LNCAP (cell line): ENCODE measurements around the gene BZW1.

ENCODE experiments used
- TF ChIP-seq, protein P1 (sequence below): fragments of 450-650 bp; IDR thresholded peaks from 2 replicates; pipeline ENCODE4 v1.5.1; 2017; ENCODE audit warnings: mild to moderate bottlenecking

BZW1 gene

DNA sequence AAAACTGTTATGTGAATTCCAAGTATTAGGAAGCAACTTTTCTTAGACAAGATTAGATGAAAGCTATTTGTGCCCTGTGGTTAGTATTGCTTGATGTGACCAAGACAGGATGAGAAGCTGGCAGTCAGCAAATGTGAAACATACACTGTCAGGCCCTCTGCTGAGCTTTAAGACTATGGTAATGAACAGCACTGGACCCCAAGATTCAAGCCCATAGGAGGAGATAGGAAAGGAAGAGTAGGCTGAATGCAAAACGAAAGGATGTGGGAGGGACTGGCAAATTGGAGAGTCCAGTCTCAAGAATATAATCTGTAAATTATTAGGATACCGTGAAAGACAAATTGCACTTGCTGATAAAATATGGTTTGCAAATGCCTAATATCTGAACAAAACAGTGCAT, 16.4 kb downstream of the BZW1 start:
- TF ChIP-seq, protein P1, sequence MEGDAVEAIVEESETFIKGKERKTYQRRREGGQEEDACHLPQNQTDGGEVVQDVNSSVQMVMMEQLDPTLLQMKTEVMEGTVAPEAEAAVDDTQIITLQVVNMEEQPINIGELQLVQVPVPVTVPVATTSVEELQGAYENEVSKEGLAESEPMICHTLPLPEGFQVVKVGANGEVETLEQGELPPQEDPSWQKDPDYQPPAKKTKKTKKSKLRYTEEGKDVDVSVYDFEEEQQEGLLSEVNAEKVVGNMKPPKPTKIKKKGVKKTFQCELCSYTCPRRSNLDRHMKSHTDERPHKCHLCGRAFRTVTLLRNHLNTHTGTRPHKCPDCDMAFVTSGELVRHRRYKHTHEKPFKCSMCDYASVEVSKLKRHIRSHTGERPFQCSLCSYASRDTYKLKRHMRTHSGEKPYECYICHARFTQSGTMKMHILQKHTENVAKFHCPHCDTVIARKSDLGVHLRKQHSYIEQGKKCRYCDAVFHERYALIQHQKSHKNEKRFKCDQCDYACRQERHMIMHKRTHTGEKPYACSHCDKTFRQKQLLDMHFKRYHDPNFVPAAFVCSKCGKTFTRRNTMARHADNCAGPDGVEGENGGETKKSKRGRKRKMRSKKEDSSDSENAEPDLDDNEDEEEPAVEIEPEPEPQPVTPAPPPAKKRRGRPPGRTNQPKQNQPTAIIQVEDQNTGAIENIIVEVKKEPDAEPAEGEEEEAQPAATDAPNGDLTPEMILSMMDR: no peak

DNA sequence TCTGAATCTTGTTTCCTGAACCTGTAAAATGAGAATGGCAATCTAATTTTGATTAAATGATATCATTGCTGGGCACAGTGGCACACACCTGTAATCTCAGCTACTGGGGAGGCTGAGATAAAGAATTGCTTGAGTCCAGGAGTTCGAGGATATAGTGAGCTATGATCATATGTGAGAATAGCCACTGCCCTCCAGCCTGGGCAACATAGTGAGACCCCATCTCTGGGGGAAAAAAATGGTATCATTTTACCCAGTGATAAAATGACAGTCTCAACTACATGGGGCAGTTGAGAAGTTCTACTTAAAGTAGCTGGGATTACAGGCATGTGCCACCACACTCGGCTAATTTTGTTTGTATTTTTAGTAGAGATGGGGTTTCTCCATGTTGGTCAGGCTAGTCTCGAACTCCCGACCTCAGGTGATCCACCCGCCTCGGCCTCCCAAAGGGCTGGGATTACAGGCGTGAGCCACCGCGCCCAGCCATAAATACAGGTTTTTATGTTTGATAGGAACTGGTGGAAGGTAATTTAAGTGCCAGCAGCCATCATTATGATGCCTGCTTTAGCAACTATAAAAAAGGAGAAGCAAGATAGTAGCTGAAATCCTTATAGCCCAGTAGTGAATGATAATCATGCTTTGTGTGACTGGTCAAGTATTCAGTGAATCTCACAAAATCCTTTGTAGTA, 17.0 kb downstream of the BZW1 start:
- TF ChIP-seq, protein P1: no peak

DNA sequence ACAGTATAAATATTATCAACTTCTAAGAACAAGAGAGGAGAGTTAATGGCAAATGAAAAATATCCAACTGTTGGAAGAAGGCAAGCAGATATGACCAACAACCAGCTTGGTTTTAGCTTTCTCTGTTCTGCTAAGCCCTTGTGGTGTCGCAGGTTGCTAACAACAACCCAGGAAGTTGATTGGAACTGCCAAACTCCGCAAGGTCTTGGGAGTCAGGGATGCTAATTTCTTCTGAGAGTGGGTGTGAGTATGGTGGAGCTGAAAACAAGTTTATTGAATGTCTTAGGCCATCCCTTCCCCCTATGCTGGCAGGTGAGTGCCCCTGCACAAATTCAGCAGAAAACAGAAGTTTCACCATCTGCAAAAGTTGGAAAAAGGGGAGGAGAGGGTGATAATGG, 17.5 kb downstream of the BZW1 start:
- TF ChIP-seq, protein P1: no peak

DNA sequence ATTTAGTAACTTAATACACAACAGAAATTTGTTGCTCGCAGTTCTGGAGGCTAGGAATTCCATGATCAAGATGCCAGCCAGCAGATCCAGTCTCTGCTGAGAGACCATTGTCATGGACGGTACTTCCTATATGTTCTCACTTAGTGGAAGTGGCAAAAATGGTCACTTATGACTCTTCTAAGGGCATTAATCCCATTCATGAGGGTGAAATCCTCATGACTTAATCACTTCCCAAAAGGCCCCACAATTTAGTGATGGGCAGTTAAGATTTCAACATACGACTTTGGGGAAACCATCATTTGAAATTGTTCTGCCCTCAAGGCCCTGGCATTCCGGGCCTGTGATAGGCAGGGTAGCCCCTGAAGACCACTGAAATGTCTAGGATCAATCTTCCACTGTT, 23.0 kb downstream of the BZW1 start:
- TF ChIP-seq, protein P1: no peak

DNA sequence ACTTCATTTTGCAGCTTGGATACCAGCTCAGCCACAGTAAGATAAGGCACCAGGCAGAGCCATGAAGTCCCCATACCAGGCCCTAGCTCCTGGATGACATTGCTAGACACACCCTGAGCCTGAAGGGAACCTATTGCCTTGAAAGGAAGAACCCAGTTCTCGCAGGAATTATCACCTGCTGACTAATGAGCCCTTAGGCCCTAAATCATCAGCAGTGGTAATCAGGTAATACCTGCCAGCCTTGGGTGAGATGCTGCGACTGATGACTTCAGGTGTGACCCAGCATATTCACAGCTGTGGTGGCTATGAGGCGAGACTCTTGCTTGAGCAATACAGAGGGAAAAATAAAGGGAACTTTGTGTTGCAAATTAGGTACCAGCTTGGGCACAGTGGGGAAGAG, 27.8 kb downstream of the BZW1 start:
- TF ChIP-seq, protein P1: no peak

DNA sequence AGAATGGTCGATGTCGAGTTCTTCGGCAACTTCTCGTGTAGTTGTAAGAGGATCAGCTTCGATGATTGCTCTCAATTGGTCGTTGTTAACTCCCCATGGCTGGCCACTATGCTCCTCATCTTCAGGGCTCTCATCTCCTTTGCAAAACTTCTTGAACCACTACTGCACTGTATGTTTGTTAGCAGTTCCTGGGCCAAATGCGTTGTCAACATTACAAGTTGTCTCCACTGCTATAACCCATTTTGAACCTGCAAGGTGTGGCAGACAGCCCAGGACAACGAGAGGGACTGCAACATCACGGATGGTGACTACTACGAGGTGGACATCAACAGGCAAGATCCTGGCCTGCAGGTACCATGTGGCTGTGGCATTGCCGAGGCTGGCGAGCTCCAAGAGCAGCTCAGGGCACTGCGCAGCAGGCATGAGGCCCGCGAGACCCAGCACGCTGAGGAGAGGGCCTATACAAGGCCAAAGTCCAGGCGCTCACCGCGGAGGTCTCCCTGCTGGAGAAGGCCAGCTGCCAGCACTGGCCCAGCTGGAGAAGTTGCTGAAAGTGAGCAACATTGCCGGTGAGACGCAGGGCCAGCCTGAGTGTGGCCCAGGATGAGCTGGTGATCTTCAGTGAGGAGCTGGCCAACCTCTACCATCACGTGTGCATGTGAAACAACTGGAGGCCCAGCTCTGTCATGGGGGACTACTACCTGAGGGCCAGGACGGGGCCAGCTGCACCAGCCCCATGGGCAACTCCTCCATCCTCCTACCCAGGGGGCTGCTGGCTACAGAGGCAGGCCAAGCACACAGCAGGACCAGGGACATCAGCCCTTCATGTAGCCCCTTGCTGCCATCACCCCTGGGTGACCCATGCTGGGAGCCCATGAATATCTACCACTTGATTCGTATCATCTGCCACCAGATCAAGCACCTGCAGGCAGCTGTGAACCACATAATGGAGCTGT, 32.6 kb downstream of the BZW1 start:
- TF ChIP-seq, protein P1: no peak

DNA sequence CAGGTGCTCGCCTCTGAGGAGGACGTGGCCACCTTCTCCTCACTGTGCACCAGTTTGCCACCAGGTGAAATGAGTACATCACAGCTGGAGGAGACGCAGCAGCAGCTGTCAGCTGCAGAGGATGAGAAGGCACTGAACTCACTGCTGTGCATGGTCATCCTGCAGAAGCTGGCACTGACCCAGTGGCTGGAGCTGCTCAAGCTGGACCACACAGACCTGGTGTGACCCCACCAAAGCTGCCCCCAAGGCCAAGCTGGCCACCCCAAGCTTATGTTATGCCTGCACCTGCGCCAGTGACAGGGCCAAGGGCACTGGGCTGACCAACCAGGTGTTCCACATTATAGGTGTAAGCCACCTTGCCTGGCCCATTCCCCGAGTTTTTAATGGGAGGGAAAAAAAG, 33.5 kb downstream of the BZW1 start:
- TF ChIP-seq, protein P1: no peak
